ENCODE measurements around the gene MAP3K12.

DNA sequence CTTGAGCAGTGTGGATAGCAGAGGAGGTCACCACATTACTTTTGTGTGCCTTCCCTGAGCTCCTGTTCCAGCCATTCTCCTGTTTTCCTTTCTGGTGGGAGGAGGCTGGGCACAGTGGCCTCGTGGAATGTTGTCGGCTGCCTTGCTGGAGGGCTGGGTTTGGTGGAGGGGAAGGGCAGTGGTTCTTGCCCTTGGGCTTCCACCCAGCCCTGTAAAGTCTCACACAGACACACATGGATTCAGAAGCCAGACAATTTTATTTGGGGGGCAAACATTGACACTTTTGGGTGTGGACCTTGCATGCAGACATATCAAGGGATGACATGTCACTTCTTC is 7.2 kb upstream of the MAP3K12 start:
- TF ChIP-seq CTCF (IDR thresholded peaks at IDR 0.05; ENCODE audit: insufficient read depth, low read length): no peak
- TF ChIP-seq REST (IDR thresholded peaks at IDR 0.05; ENCODE audit: insufficient replicate concordance, low read depth): no peak
- no peak for TF ChIP-seq POLR2AphosphoS5 (IDR thresholded peaks at IDR 0.05; ENCODE audit: low read depth)
- TF ChIP-seq SPI1 (IDR thresholded peaks at IDR 0.05; ENCODE audit: borderline replicate concordance, low read depth): no peak
